LNCaP clone FGC (cell line): ENCODE results near the gene GPR152.

Experiments used
- DNase-seq: peaks from one replicate; pipeline ENCODE4 v3.0.0-alpha.2; 2011; ENCODE audit warnings: low read depth
- H3K4me3 ChIP-seq: 2 replicates; pipeline ENCODE4 v1.5.1; 2011; ENCODE audit warnings: mild to moderate bottlenecking, low read depth, low read length, control low read depth
- TF ChIP-seq, protein P1 (sequence below): IDR thresholded peaks from 2 replicates; pipeline ENCODE4 v1.5.1; 2012; ENCODE audit warnings: mild to moderate bottlenecking; ENCODE audit not compliant: control insufficient read depth, insufficient read depth; ENCODE audit errors: extremely low read depth

Gene GPR152

DNA sequence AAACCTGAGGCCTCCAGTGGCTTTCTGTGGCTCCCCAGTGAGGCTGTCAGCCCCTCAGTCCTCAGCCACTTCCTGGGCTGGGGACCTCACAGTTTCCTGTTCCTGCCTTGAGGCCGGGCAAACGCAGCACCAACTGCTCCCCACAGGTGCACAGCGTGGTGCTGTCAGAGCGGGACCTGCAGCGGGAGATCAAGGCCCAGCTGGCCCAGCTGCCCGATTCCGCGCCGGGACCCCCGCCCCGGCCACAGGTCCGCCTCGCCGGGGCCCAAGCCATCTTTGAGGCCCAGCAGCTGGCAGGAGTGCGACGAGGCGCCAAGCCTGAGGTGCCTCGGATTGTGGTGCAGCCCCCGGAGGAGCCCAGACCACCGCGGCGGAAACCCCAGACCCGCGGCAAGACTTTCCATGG lies 43.3 kb downstream of the GPR152 start:
- no peak overlapping the region for H3K4me3 ChIP-seq
- DNase-seq: no peak

GRCh38 chr11:67408437-67409200 lies 43.9 kb downstream of the GPR152 start:
- TF ChIP-seq, protein P1, sequence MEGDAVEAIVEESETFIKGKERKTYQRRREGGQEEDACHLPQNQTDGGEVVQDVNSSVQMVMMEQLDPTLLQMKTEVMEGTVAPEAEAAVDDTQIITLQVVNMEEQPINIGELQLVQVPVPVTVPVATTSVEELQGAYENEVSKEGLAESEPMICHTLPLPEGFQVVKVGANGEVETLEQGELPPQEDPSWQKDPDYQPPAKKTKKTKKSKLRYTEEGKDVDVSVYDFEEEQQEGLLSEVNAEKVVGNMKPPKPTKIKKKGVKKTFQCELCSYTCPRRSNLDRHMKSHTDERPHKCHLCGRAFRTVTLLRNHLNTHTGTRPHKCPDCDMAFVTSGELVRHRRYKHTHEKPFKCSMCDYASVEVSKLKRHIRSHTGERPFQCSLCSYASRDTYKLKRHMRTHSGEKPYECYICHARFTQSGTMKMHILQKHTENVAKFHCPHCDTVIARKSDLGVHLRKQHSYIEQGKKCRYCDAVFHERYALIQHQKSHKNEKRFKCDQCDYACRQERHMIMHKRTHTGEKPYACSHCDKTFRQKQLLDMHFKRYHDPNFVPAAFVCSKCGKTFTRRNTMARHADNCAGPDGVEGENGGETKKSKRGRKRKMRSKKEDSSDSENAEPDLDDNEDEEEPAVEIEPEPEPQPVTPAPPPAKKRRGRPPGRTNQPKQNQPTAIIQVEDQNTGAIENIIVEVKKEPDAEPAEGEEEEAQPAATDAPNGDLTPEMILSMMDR: no peak
- no peak for DNase-seq
- no peak overlapping the region for H3K4me3 ChIP-seq

More for the DNA sequence above, 43.3 kb downstream of the GPR152 start:
- TF ChIP-seq, protein P1: no peak

GRCh38 chr11:67407688-67408163 lies 44.8 kb downstream of the GPR152 start:
- no peak overlapping the region for H3K4me3 ChIP-seq
- TF ChIP-seq, protein P1: no peak

DNA sequence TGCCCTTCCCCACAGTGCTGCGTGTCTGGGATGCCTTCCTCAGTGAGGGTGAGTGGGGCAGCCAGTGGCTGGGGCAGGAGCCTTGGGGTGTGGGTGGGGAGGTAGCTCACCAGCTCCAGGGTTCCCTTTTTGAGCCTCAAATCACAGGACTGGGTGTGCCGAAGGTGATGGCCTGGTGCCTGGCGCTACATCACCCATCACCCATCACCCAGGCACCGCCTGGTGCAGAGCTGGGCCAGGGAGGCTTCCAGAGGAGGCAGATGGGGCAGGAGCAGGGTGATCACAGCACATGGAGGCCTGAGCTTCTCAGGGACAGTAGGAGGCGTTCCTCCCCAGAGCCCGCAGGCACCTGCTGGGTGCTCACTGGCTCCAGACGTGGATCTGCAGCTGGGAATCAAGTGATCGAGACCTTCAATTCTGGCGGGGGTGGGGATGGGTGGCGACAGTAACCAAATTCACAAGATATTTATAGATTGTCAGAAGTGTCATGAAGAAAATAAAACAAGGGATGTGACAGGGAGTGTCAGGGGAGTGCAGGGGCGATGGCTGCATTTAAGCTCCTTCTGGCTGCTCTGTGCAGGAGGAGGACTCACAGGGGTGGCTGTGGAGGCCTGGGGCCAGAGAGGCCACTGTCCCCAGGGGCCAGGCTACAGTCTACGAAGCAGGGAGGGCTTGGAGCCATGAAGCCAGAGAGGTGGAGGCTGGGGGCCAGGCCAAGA lies 45.4 kb downstream of the GPR152 start:
- TF ChIP-seq, protein P1: peak; percentile 19; the same call in 1 of the 2 replicates
- no peak overlapping the region for H3K4me3 ChIP-seq
- no peak for DNase-seq

More at GRCh38 chr11:67407688-67408163, 44.8 kb downstream of the GPR152 start:
- no peak for DNase-seq

DNA sequence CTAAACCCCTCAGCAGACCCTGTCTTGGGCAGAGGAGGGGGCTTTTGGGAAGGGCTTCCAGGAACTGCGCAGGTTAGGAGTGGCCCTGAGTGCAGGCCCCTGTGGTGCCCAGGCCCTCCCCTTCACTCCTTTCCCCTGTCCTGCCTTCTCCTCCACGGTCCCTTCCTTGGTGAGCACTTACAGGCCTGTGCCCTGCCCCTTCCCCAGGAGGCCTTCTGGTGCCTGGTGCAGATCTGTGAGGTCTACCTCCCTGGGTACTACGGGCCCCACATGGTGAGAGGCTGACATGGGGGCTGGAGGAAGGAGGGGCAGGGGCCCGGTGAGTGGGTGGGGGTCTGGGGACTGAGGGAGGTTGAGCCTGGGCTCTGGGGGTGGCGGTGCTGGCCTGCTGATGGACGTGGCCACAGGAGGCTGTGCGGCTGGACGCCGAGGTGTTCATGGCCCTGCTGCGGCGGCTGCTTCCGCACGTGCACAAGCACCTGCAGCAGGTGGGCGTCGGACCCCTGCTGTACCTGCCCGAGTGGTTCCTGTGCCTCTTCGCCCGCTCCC lies 46.0 kb downstream of the GPR152 start:
- H3K4me3 ChIP-seq: no peak overlapping the region
- DNase-seq: no peak
- TF ChIP-seq, protein P1: no peak

GRCh38 chr11:67405688-67406339 lies 46.7 kb downstream of the GPR152 start:
- DNase-seq: no peak
- TF ChIP-seq, protein P1: no peak
- no peak overlapping the region for H3K4me3 ChIP-seq
